Embryonic facial prominence (tissue), 1 donor: Measurements from ENCODE around the gene TUFT1.

Experiments used
- DNase-seq: peaks from one replicate; pipeline ENCODE4 v3.0.0-alpha.2; 2016; ENCODE audit errors: extremely low spot score

Gene TUFT1

GRCh38 chr1:151540021-151540981 lies at the start of gene TUFT1:
Gene TUFT1, plus strand, starts transcription at chr1:151540309. Its CDS starts 58 bp downstream, at chr1:151540367.
- DNase-seq, result peak; percentile 74

- DNase-seq, result no peak
Measured at GRCh38 chr1:151491641-151492040, 48.5 kb upstream of the TUFT1 start.

GRCh38 chr1:151492120-151492519 lies 48.0 kb upstream of the TUFT1 start:
- DNase-seq, result no peak

GRCh38 chr1:151493042-151493441 lies 47.1 kb upstream of the TUFT1 start:
- no peak for DNase-seq

GRCh38 chr1:151494741-151495281 lies 45.3 kb upstream of the TUFT1 start:
- DNase-seq, result no peak

GRCh38 chr1:151495316-151495715 lies 44.8 kb upstream of the TUFT1 start:
- DNase-seq, result no peak

- DNase-seq, result no peak
Measured at GRCh38 chr1:151499365-151499764, 40.7 kb upstream of the TUFT1 start.

GRCh38 chr1:151499930-151500329 lies 40.2 kb upstream of the TUFT1 start:
- no peak for DNase-seq

- no peak for DNase-seq
Measured at GRCh38 chr1:151501474-151501873, 38.6 kb upstream of the TUFT1 start.

- DNase-seq, result no peak
Measured at GRCh38 chr1:151502035-151502700, 37.9 kb upstream of the TUFT1 start.

GRCh38 chr1:151502859-151503780 lies 37.0 kb upstream of the TUFT1 start:
- no peak for DNase-seq

- DNase-seq, result no peak
Measured at GRCh38 chr1:151504252-151504651, 35.9 kb upstream of the TUFT1 start.

GRCh38 chr1:151504759-151505158 lies 35.4 kb upstream of the TUFT1 start:
- DNase-seq, result no peak

GRCh38 chr1:151508833-151509232 lies 31.3 kb upstream of the TUFT1 start:
- DNase-seq, result no peak

GRCh38 chr1:151509350-151510019 lies 30.6 kb upstream of the TUFT1 start:
- no peak for DNase-seq

- DNase-seq, result no peak
Measured at GRCh38 chr1:151510020-151510405, 30.1 kb upstream of the TUFT1 start.

- DNase-seq, result no peak
Measured at GRCh38 chr1:151510614-151510956, 29.5 kb upstream of the TUFT1 start.

GRCh38 chr1:151510957-151511635 lies 29.0 kb upstream of the TUFT1 start, which contains the start of gene CGN:
Gene CGN, plus strand, starts transcription at chr1:151511387. Its CDS starts 7,133 bp downstream, at chr1:151518520.
- peak; percentile 85 for DNase-seq

GRCh38 chr1:151511636-151512215 lies 28.4 kb upstream of the TUFT1 start:
- DNase-seq, result no peak

GRCh38 chr1:151512326-151512725 lies 27.8 kb upstream of the TUFT1 start:
- DNase-seq, result no peak
